ENCODE results near the gene COL12A1. TPM values are rescaled to one million over a fixed set of nuclear protein-coding genes. Genes with fewer than 3 reads are reported as not detected.

Gene COL12A1
- total RNA-seq, 1 experiment from 2014 or later, result 0.96 TPM

DNA sequence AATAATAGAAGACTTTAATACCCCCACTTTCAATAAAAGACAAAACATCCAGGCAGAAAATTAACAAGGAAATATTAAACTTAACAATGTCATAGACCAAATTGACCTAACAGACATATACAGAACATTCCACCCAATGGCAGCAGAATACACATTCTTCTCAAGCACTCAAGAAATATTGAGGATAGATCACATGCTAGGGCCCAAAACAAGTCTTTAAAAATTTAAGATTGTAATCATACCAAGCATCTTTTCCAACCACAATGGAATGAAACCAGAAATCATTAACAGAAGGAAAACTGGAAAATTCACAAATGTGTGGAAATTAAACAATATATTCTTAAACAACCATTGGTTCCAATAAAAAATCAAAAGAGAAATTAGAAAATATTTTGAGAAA, 161.0 kb downstream of the COL12A1 start:
- H3K79me2 ChIP-seq (ENCODE audit: insufficient read depth, low read length), result no peaks in the 10 kb centered on the region
- no peak overlapping the region for H3K18ac ChIP-seq (ENCODE audit: insufficient read length, low read depth, low read length)
- H4K5ac ChIP-seq (ENCODE audit: insufficient read length, low read depth, low read length), result no peak overlapping the region
- no peak overlapping the region for H3K14ac ChIP-seq (ENCODE audit: insufficient read depth, low read length)
- H2BK15ac ChIP-seq (ENCODE audit: low read depth, low read length), result no peak overlapping the region
- no peak overlapping the region for H4K8ac ChIP-seq (replicated peaks; ENCODE audit: insufficient read length, low read depth, low read length)
- H2BK120ac ChIP-seq (ENCODE audit: low read depth, low read length, poor library complexity, severe bottlenecking), result no peak overlapping the region
- H3K23me2 ChIP-seq (ENCODE audit: insufficient read length, low read depth, low read length, poor library complexity, severe bottlenecking), result no peaks in the 10 kb centered on the region
- H3K4me1 ChIP-seq (ENCODE audit: insufficient read depth, low read length), result no peaks in the 10 kb centered on the region
- no peak overlapping the region for H3K23ac ChIP-seq (ENCODE audit: insufficient read length, low read depth, low read length)
- H3K56ac ChIP-seq (ENCODE audit: insufficient read length, low read depth, low read length), result no peak overlapping the region
- TF ChIP-seq, protein P1, sequence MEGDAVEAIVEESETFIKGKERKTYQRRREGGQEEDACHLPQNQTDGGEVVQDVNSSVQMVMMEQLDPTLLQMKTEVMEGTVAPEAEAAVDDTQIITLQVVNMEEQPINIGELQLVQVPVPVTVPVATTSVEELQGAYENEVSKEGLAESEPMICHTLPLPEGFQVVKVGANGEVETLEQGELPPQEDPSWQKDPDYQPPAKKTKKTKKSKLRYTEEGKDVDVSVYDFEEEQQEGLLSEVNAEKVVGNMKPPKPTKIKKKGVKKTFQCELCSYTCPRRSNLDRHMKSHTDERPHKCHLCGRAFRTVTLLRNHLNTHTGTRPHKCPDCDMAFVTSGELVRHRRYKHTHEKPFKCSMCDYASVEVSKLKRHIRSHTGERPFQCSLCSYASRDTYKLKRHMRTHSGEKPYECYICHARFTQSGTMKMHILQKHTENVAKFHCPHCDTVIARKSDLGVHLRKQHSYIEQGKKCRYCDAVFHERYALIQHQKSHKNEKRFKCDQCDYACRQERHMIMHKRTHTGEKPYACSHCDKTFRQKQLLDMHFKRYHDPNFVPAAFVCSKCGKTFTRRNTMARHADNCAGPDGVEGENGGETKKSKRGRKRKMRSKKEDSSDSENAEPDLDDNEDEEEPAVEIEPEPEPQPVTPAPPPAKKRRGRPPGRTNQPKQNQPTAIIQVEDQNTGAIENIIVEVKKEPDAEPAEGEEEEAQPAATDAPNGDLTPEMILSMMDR (conservative IDR thresholded peaks at IDR 0.05), result no peak
- no peak overlapping the region for H3K27ac Mint-ChIP-seq
- no peak overlapping the region for H2BK5ac ChIP-seq (ENCODE audit: insufficient read length, low read length)
- no peak overlapping the region for H3K27ac ChIP-seq (ENCODE audit: insufficient read length, low read depth, low read length)
- no peak overlapping the region for H3K4me2 ChIP-seq (ENCODE audit: insufficient read depth, insufficient read length, low read length)
- H3K4me1 Mint-ChIP-seq, result no peaks in the 10 kb centered on the region
- no peaks in the 10 kb centered on the region for H3K27me3 Mint-ChIP-seq (ENCODE audit: low read depth)
- no peak overlapping the region for H4K91ac ChIP-seq (ENCODE audit: insufficient read length, low read depth, low read length)
- no peak overlapping the region for H3T11ph ChIP-seq (ENCODE audit: low read length)
- no peak overlapping the region for H2AFZ ChIP-seq (ENCODE audit: low read length)
- H3K36me3 Mint-ChIP-seq (ENCODE audit: insufficient read depth in 1 of 3, low read depth in 3 of 3), result peaks cover 0 to 29% (median 3%) of the 10 kb centered on the region in 3 experiments; a peak in 5 of 7 replicates
- H3K27me3 ChIP-seq (ENCODE audit: insufficient read depth, low read length), result no peaks in the 10 kb centered on the region
- no peak overlapping the region for H3K9ac ChIP-seq (ENCODE audit: extremely low read depth, insufficient read length, low read length)
- H2BK12ac ChIP-seq (ENCODE audit: insufficient read length, low read depth, low read length), result no peak overlapping the region
- peaks cover 22 to 30% of the 10 kb centered on the region in 2 experiments; a peak in 4 of 5 replicates for H3K9me3 Mint-ChIP-seq
- no peaks in the 10 kb centered on the region for H3K9me3 ChIP-seq (ENCODE audit: control insufficient read depth, low read depth, low read length)
- H3K4ac ChIP-seq (ENCODE audit: low read depth, low read length), result no peak overlapping the region
- H3K79me1 ChIP-seq (ENCODE audit: insufficient read depth, low read depth, low read length, poor library complexity, severe bottlenecking), result no peaks in the 10 kb centered on the region
- H4K20me1 ChIP-seq (ENCODE audit: control insufficient read depth, insufficient read depth, insufficient read length), result no peaks in the 10 kb centered on the region
- DNase-seq, result no peak
- H2AK5ac ChIP-seq (ENCODE audit: insufficient read length, low read length), result no peak overlapping the region
- H2BK20ac ChIP-seq (ENCODE audit: low read depth, low read length, poor library complexity, severe bottlenecking), result no peak overlapping the region
- no peak overlapping the region for H3K4me3 Mint-ChIP-seq

All from H9 (cell line).